RWPE2 (cell line): ENCODE results near the gene ACVRL1.
A peak's percentile ranks its signal among the peaks of the same experiment; 100 is the strongest.

Experiments
- ATAC-seq: fragments of 200-7000 bp; cut with Tn5 transposase; 3 replicates; pipeline ENCODE4 v1.9.1; 2021; ENCODE audit warnings: low read depth
- DNase-seq: peaks from one replicate; pipeline ENCODE4 v3.0.0-alpha.2; 2020; ENCODE audit warnings: low spot score
- H3K27ac ChIP-seq: fragments of 450-650 bp; 2 replicates; pipeline ENCODE4 v1.5.1; 2017; ENCODE audit warnings: mild to moderate bottlenecking; ENCODE audit not compliant: poor library complexity, severe bottlenecking
- H3K27me3 ChIP-seq: fragments of 250-450 bp; sonication (Bioruptor Pico); 2 replicates; pipeline ENCODE4 v1.5.1; 2021; ENCODE audit warnings: mild to moderate bottlenecking, moderate library complexity; ENCODE audit not compliant: insufficient read depth, poor library complexity, severe bottlenecking
- H3K36me3 ChIP-seq: fragments of 250-450 bp; sonication (Bioruptor Pico); 2 replicates; pipeline ENCODE4 v1.5.1; 2020; ENCODE audit warnings: low read depth, mild to moderate bottlenecking, moderate library complexity
- H3K4me1 ChIP-seq: fragments of 250-450 bp; sonication (Bioruptor Pico); 2 replicates; pipeline ENCODE4 v1.5.1; 2021; ENCODE audit warnings: mild to moderate bottlenecking, moderate library complexity; ENCODE audit not compliant: insufficient read depth, poor library complexity, severe bottlenecking
- H3K4me3 ChIP-seq: fragments of 250-450 bp; sonication (Bioruptor Pico); 2 replicates; pipeline ENCODE4 v1.5.1; 2021; ENCODE audit warnings: mild to moderate bottlenecking, moderate library complexity; ENCODE audit not compliant: severe bottlenecking
- H3K9me3 ChIP-seq: fragments of 250-450 bp; sonication (Bioruptor Pico); 2 replicates; pipeline ENCODE4 v1.5.1; 2021; ENCODE audit warnings: mild to moderate bottlenecking, moderate library complexity; ENCODE audit not compliant: severe bottlenecking
- CTCF ChIP-seq: fragments of 450-650 bp; IDR thresholded peaks from one replicate; pipeline ENCODE4 v1.5.1; 2017; ENCODE audit warnings: mild to moderate bottlenecking, moderate library complexity; ENCODE audit not compliant: poor library complexity, severe bottlenecking

Gene ACVRL1

GRCh38 chr12:51972849-51973273 lies 65.6 kb downstream of the ACVRL1 start:
- Histone ChIP-seq H3K4me1 (peaks cover 35% of the 10 kb centered on the region), H3K27ac (peak overlapping the region; percentile 78), H3K4me3 (no peak overlapping the region), H3K9me3 (no peaks in the 10 kb centered on the region), H3K27me3 (no peaks in the 10 kb centered on the region), H3K36me3 (peaks cover 18% of the 10 kb centered on the region)
- TF ChIP-seq CTCF: no peak
- ATAC-seq (peak; percentile 47), DNase-seq (no peak)
